ENCODE results near the gene RAB1A. TPM values are rescaled to one million over a fixed set of nuclear protein-coding genes. Genes with fewer than 3 reads are reported as not detected.

Gene RAB1A
- total RNA-seq, 6 donors from 2014 or later, result 32.5 to 131 (median 109) TPM

- 74 to 87% methylated on average over 4 of the region's 4 CpGs for WGBS, 2 donors
- TF ChIP-seq CTCF (IDR thresholded peaks at IDR 0.05), result no peak
- TF ChIP-seq POLR2AphosphoS5 (IDR thresholded peaks at IDR 0.05), result no peak
- no peak for TF ChIP-seq POLR2A (IDR thresholded peaks at IDR 0.05)
- TF ChIP-seq EP300 (IDR thresholded peaks at IDR 0.05), result no peak
- DNase-seq (no peak), ATAC-seq (ENCODE audit: low FRiP score in 2 of 2) (no peak)
- Histone ChIP-seq H3K27ac (peak overlapping the region in 1 of 4 donors; percentile 93), H3K9me3 (no peaks in the 10 kb centered on the region), H3K36me3 (no peaks in the 10 kb centered on the region), H3K4me1 (peaks cover 13 to 31% (median 24%) of the 10 kb centered on the region in 4 donors), H3K27me3 (no peaks in the 10 kb centered on the region), H3K4me3 (peak overlapping the region in 2 of 4 donors; percentile 90 to 91)
These were observed 75.0 kb downstream of the RAB1A start for GRCh38 chr2:65054749-65055421.

- TF ChIP-seq POLR2AphosphoS5 (IDR thresholded peaks at IDR 0.05), result peak in 1 of 2 donors; percentile 14
- TF ChIP-seq POLR2A (IDR thresholded peaks at IDR 0.05), result no peak
- no peak for TF ChIP-seq CTCF (IDR thresholded peaks at IDR 0.05)
These were observed 76.7 kb downstream of the RAB1A start for GRCh38 chr2:65053199-65053598.

GRCh38 chr2:65050931-65051330 lies 79.0 kb downstream of the RAB1A start:
- ATAC-seq (ENCODE audit: low FRiP score in 2 of 2), result no peak

More at GRCh38 chr2:65053199-65053598, 76.7 kb downstream of the RAB1A start:
- 25 to 52% methylated on average over 1 of the region's 1 CpG for WGBS, 2 donors
- H3K27ac ChIP-seq, result no peak overlapping the region
- H3K27me3 ChIP-seq, result no peaks in the 10 kb centered on the region
- H3K9me3 ChIP-seq, result no peaks in the 10 kb centered on the region
- ATAC-seq (ENCODE audit: low FRiP score in 2 of 2), result no peak
- no peak for DNase-seq
- H3K4me1 ChIP-seq, result peaks cover 9 to 21% (median 16%) of the 10 kb centered on the region in 4 donors
- H3K36me3 ChIP-seq, result no peaks in the 10 kb centered on the region
- no peak overlapping the region for H3K4me3 ChIP-seq

GRCh38 chr2:65049010-65049639 lies 80.8 kb downstream of the RAB1A start:
- Histone ChIP-seq H3K27me3 (no peaks in the 10 kb centered on the region), H3K27ac (no peak overlapping the region), H3K4me1 (no peaks in the 10 kb centered on the region), H3K36me3 (no peaks in the 10 kb centered on the region), H3K4me3 (no peak overlapping the region), H3K9me3 (no peaks in the 10 kb centered on the region)
- WGBS, 2 donors, result 90 to 100% methylated on average over 1 of the region's 1 CpG
- ATAC-seq (ENCODE audit: low FRiP score in 2 of 2) (no peak), DNase-seq (no peak)
- TF ChIP-seq POLR2AphosphoS5 (IDR thresholded peaks at IDR 0.05) (no peak), EP300 (IDR thresholded peaks at IDR 0.05) (no peak), CTCF (IDR thresholded peaks at IDR 0.05) (no peak), POLR2A (IDR thresholded peaks at IDR 0.05) (no peak)

More at GRCh38 chr2:65050931-65051330, 79.0 kb downstream of the RAB1A start:
- no peak overlapping the region for H3K4me3 ChIP-seq
- no peak for TF ChIP-seq EP300 (IDR thresholded peaks at IDR 0.05)
- TF ChIP-seq POLR2A (IDR thresholded peaks at IDR 0.05), result no peak
- no peak for TF ChIP-seq CTCF (IDR thresholded peaks at IDR 0.05)
- no peak for TF ChIP-seq POLR2AphosphoS5 (IDR thresholded peaks at IDR 0.05)
- no peaks in the 10 kb centered on the region for H3K27me3 ChIP-seq
- DNase-seq, result no peak
- H3K9me3 ChIP-seq, result no peaks in the 10 kb centered on the region
- H3K27ac ChIP-seq, result no peak overlapping the region
- WGBS, 2 donors, result 91 to 99% methylated on average over 3 of the region's 3 CpGs
- H3K36me3 ChIP-seq, result no peaks in the 10 kb centered on the region
- peaks cover 3 to 8% (median 5%) of the 10 kb centered on the region in 4 donors for H3K4me1 ChIP-seq

All from upper lobe of left lung (tissue), 6 donors.